Mesothelial cell of epicardium (in vitro differentiated cells): ENCODE measurements around the gene ING2. TPM values are rescaled to one million over a fixed set of nuclear protein-coding genes. Genes with fewer than 3 reads are reported as not detected.
"Not testable (repeated sequence)": the region's sequence is repeated elsewhere in the genome, so short reads cannot be mapped to it uniquely, and the experiment has no call there.

ENCODE experiments used
- DNase-seq, 2 experiments: peaks; one replicate each; pipeline ENCODE4 v3.0.0; 2021; ENCODE audit warnings: low spot score in 2 of 2; ENCODE audit not compliant: unreplicated experiment in 2 of 2
- H3K27ac Mint-ChIP-seq: 2 replicates; pipeline ENCODE4 v1.8.0; 2021; ENCODE audit warnings: mixed read lengths
- H3K27me3 Mint-ChIP-seq: 2 replicates; pipeline ENCODE4 v1.8.0; 2021; ENCODE audit warnings: low read depth, mixed read lengths
- H3K36me3 Mint-ChIP-seq: 2 replicates; pipeline ENCODE4 v1.8.0; 2021; ENCODE audit warnings: mixed read lengths
- H3K4me1 Mint-ChIP-seq: 2 replicates; pipeline ENCODE4 v1.8.0; 2021; ENCODE audit warnings: mixed read lengths
- H3K4me3 Mint-ChIP-seq: 2 replicates; pipeline ENCODE4 v1.8.0; 2021; ENCODE audit warnings: mild to moderate bottlenecking, moderate library complexity, mixed read lengths
- H3K9me3 Mint-ChIP-seq: 2 replicates; pipeline ENCODE4 v1.8.0; 2021; ENCODE audit warnings: mixed read lengths
- CTCF ChIP-seq: fragments of 200-600 bp; sonication (generic); IDR thresholded peaks from one replicate; pipeline ENCODE4 v1.5.0; 2021; ENCODE audit warnings: antibody characterized with exemption; ENCODE audit not compliant: unreplicated experiment
- total RNA-seq: library from RNA; stranded (reverse); gene quantifications from 3 replicates; pipeline ENCODE4 v1.2.1, GENCODE V29; 2021

The ING2 gene
- total RNA-seq, 1 donor from 2014 or later: 11.3 TPM

GRCh38 chr4:183544109-183544508 lies 39.3 kb downstream of the ING2 start:
- no peaks in the 10 kb centered on the region for H3K36me3 Mint-ChIP-seq
- peaks cover 22% of the 10 kb centered on the region for H3K4me1 Mint-ChIP-seq
- H3K9me3 Mint-ChIP-seq: peaks cover 5% of the 10 kb centered on the region
- no peak for TF ChIP-seq CTCF
- H3K27me3 Mint-ChIP-seq: peaks cover 6% of the 10 kb centered on the region
- no peak overlapping the region for H3K4me3 Mint-ChIP-seq
- H3K27ac Mint-ChIP-seq: no peak overlapping the region
- DNase-seq: no peak

GRCh38 chr4:183546376-183546775 lies 41.5 kb downstream of the ING2 start:
- Mint-ChIP-seq H3K9me3 (peaks cover 5% of the 10 kb centered on the region), H3K27ac (no peak overlapping the region), H3K4me3 (no peak overlapping the region), H3K36me3 (no peaks in the 10 kb centered on the region), H3K4me1 (peaks cover 14% of the 10 kb centered on the region), H3K27me3 (peaks cover 16% of the 10 kb centered on the region)
- no peak for TF ChIP-seq CTCF
- DNase-seq: no peak

GRCh38 chr4:183548306-183548705 lies 43.4 kb downstream of the ING2 start:
- no peak for DNase-seq
- Mint-ChIP-seq H3K9me3 (peaks cover 5% of the 10 kb centered on the region), H3K4me1 (no peaks in the 10 kb centered on the region), H3K36me3 (no peaks in the 10 kb centered on the region), H3K27ac (no peak overlapping the region), H3K27me3 (peaks cover 19% of the 10 kb centered on the region), H3K4me3 (no peak overlapping the region)
- TF ChIP-seq CTCF: no peak

GRCh38 chr4:183550345-183551093 lies 45.7 kb downstream of the ING2 start:
- Mint-ChIP-seq H3K27me3 (peaks cover 17% of the 10 kb centered on the region), H3K36me3 (no peaks in the 10 kb centered on the region), H3K4me1 (no peaks in the 10 kb centered on the region), H3K9me3 (no peaks in the 10 kb centered on the region), H3K27ac (no peak overlapping the region), H3K4me3 (no peak overlapping the region)
- no peak for DNase-seq
- TF ChIP-seq CTCF: no peak

- Mint-ChIP-seq H3K36me3 (no peaks in the 10 kb centered on the region), H3K9me3 (peaks cover 3% of the 10 kb centered on the region), H3K4me1 (no peaks in the 10 kb centered on the region), H3K27ac (no peak overlapping the region), H3K4me3 (no peak overlapping the region), H3K27me3 (peaks cover 20% of the 10 kb centered on the region)
- no peak for TF ChIP-seq CTCF
- no peak for DNase-seq
Observed at GRCh38 chr4:183552274-183553146, 47.7 kb downstream of the ING2 start.

GRCh38 chr4:183553147-183553478 lies 48.3 kb downstream of the ING2 start:
- H3K4me1 Mint-ChIP-seq, H3K27ac Mint-ChIP-seq, H3K9me3 Mint-ChIP-seq, H3K4me3 Mint-ChIP-seq, H3K36me3 Mint-ChIP-seq, DNase-seq: not testable (repeated sequence)
- peaks cover 20% of the 10 kb centered on the region for H3K27me3 Mint-ChIP-seq
